Heart left ventricle (tissue), 13 donors: Measurements from ENCODE around the gene NTMT1.

Experiments
- CTCF ChIP-seq, 12 donors: fragments of 200-600 bp; sonication (generic) in 4 of 12; IDR thresholded peaks; one replicate each; pipeline versions ENCODE4 v1.5.0 to v1.8.0; 2018 to 2022; ENCODE audit warnings: antibody characterized with exemption in 12 of 12, mild to moderate bottlenecking in 5 of 12
- POLR2A ChIP-seq, 2 donors: fragments of 450-650 bp; IDR thresholded peaks; one replicate each; pipeline ENCODE4 v1.6.1; 2017; ENCODE audit warnings: antibody characterized with exemption in 2 of 2, mild to moderate bottlenecking in 2 of 2, moderate library complexity in 2 of 2
- donor health status: ischemic (EF 13 %, LVEDD 7.1; RV severe dilation, severe dysfunction).
- donor health status: DM: no; HTN: yes; CAD: no.
- donor health status: DM: no; HTN: no; CAD: no.
- donor health status: ischemic (EF 25% LVEDD 6.9; RV normal size, moderate dysfunction).
- donor health status: ischemic (EF 25% LVEDD 5.7; RV mildly dilated, moderate dysfunction).
- donor health status: ischemic (EF 35%, LVEDD 5.7; RV mildly dilated, moderate dysfunction).
- donor health status: nonischemic (EF 11% LVEDD 7.7; RV severe dilation, severe dysfunction).
- donor health status: DM: yes; HTN: yes; CAD: no.
- donor health status: PGD.
- donor health status: ischemic (EF 29% LVEDD 5.4; RV normal size, mild dysfunction).
- donor health status: nonischemic (EF 23%, LVEDD 6.1; RV moderate dilation, normal function).

GRCh38 chr9:129613520-129614175 lies 12.3 kb upstream of the NTMT1 start:
- TF ChIP-seq CTCF (IDR thresholded peaks at IDR 0.05) (no peak), POLR2A (IDR thresholded peaks at IDR 0.05) (no peak)
